GM13977 (cell line): ENCODE results near the gene NAP1L5.

Source experiments
- DNase-seq: peaks from one replicate; pipeline ENCODE4 v3.0.0; 2012; ENCODE audit warnings: low spot score
- CTCF ChIP-seq: IDR thresholded peaks from 2 replicates; pipeline ENCODE4 v1.5.1; 2012; ENCODE audit warnings: mild to moderate bottlenecking, control low read depth; ENCODE audit not compliant: insufficient read depth; ENCODE audit errors: extremely low read depth, missing control alignments
- in situ Hi-C: fragments of 300-500 bp; cut with MboI; formaldehyde crosslinking; loops from one replicate; pipeline ENCODE4 v1.12.0; 2022; ENCODE audit warnings: low sequenced_read_pairs, low pct_unique_long_range_greater_than_20kb, mixed read lengths, inconsistent platforms; ENCODE audit not compliant: unreplicated experiment

The NAP1L5 gene

DNA sequence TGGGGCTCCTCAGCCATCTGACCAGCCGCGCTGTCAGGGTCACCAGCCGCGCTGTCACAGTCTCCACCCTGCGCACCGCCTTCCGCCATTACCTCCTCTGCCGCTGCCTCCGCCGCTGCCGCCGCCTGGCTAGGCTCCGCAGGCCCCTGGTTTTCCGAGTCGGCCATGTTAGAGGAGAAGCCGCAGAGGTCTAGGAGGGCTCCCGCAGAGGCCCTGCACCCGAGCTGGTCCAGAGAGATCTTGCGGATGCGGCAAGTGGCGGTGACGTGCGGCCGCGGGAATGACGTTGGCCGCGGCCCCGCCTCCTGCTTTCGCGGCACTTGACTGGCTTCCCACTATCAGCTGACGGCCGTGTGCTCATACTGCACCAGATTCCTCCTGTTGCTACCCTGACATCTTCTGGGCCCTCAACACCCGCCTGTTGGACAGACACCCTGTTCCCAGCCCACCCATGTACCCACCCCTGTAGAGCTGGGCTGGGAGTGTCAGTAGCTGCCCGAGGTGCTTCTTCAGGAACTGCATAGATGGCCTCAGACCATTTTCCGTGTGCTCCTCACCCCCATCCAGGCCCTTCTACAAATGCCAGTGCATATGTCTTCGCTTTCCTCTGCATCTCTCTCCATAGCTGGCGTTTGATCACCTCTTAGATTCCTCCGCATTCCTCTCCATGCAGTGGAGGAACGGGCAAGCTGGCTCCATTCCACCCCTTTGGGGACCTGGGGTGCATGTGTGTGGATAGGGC is at the start of gene NAP1L5:
Gene NAP1L5, minus strand, starts transcription at position 242 of the 742 bp plus-strand sequence. Its CDS starts 75 bp downstream, at position 167.
- in situ Hi-C loops: no loop called here
- no peak for TF ChIP-seq CTCF
- peak; percentile 63 for DNase-seq

- in situ Hi-C loops: no loop called here
- TF ChIP-seq CTCF: no peak
- DNase-seq: no peak
Measured at GRCh38 chr4:88747351-88747750, 49.7 kb upstream of the NAP1L5 start.

DNA sequence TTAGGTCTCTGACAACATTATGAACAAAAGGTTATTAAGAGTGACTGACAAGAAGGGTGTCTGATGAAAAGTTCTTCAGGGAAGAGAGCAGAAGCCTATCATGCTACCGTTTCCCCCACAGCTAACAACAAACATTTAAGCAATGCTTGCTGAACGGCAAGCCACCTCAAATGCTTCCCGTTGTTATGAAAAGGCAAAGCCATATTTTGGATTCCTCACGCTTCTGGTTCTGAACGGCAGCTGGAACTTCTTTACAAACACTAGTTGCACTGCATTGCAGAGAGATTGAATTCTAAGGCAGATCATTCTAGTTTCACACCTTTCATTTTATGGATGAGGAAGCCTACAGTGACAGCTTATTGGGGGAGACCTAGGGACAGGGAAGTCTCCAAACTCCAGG is 48.6 kb upstream of the NAP1L5 start:
- TF ChIP-seq CTCF: no peak
- in situ Hi-C loops: no loop called here
- DNase-seq: no peak

- TF ChIP-seq CTCF: no peak
- in situ Hi-C loops: no loop called here
- DNase-seq: no peak
Measured at GRCh38 chr4:88745581-88746163, 48.0 kb upstream of the NAP1L5 start.

- in situ Hi-C loops: no loop called here
- DNase-seq: no peak
- no peak for TF ChIP-seq CTCF
Measured at GRCh38 chr4:88745175-88745574, 47.5 kb upstream of the NAP1L5 start.

DNA sequence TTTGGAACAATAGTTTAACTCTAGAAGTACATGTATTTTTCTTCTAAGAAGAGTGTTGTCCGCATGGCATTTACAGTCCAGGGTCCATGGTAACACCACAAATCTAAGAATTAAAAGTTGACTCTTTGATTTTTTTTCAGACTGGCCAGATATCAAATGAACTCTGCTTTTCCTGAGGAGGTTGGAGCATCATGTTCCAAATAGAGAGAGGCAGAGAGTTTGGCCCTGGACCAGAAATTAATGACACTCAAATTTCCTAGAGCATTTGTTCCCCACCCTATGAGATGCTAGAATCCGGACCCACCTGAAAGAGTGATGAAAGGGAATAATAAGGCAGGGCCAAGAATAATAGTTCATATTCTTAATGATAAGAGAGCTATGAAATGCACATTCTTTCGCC is 47.0 kb upstream of the NAP1L5 start:
- no peak for DNase-seq
- in situ Hi-C loops: no loop called here

More for the DNA sequence above, 47.0 kb upstream of the NAP1L5 start:
- TF ChIP-seq CTCF: no peak
